ENCODE data around the gene PCNX2. TPM values are rescaled to one million over a fixed set of nuclear protein-coding genes. Genes with fewer than 3 reads are reported as not detected.
A peak's percentile ranks its signal among the peaks of the same experiment; 100 is the strongest.

Gene PCNX2
- total and polyA plus RNA-seq, 2 experiments from 2014 or later: 42.9 to 88.3 TPM

DNA sequence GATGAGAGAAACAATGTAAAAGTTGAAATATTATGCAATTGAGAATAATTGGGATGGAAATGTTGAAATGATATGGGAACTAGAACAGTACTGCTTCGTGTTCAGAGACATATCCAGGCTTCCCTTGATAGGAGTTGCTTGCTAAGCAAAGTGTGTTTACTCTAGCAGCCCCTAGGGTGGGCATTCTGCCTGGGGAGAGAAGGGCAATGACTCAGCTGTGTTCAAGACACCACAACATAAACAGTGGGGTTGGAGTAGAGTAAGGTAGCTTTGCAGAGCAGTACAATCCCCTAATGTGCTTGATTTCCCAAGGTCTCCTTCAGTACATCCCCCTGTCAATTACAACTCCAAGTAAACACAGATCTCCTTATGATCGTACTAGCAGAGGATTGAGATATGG is 4.8 kb upstream of the PCNX2 start:
- no peaks in the 10 kb centered on the region for H4K20me1 ChIP-seq (replicated peaks; ENCODE audit: insufficient read depth)
- no peaks in the 10 kb centered on the region for H3K27me3 ChIP-seq (ENCODE audit: insufficient read depth)
- Mint-ChIP-seq H3K27ac (peak overlapping the region; percentile 38; the same call in 1 of the 2 replicates), H3K9me3 (no peaks in the 10 kb centered on the region), H3K4me3 (no peak overlapping the region), H3K36me3 (ENCODE audit: low read depth) (no peaks in the 10 kb centered on the region; the same call in 1 of the 3 replicates), H3K27me3 (ENCODE audit: insufficient read depth, low read depth, poor library complexity) (peaks cover 2% of the 10 kb centered on the region), H3K4me1 (peaks cover 15% of the 10 kb centered on the region)
- H3K4me3 ChIP-seq: no peak overlapping the region
- H3K4me2 ChIP-seq: no peak overlapping the region
- H2AFZ ChIP-seq: no peak overlapping the region
- ATAC-seq (no peak), DNase-seq (ENCODE audit: low spot score) (peak; percentile 9)
- H3K36me3 ChIP-seq (ENCODE audit: insufficient read depth): no peaks in the 10 kb centered on the region
- peaks cover 14% of the 10 kb centered on the region for H3K79me2 ChIP-seq (replicated peaks; ENCODE audit: insufficient read depth)
- TF ChIP-seq, protein P1, sequence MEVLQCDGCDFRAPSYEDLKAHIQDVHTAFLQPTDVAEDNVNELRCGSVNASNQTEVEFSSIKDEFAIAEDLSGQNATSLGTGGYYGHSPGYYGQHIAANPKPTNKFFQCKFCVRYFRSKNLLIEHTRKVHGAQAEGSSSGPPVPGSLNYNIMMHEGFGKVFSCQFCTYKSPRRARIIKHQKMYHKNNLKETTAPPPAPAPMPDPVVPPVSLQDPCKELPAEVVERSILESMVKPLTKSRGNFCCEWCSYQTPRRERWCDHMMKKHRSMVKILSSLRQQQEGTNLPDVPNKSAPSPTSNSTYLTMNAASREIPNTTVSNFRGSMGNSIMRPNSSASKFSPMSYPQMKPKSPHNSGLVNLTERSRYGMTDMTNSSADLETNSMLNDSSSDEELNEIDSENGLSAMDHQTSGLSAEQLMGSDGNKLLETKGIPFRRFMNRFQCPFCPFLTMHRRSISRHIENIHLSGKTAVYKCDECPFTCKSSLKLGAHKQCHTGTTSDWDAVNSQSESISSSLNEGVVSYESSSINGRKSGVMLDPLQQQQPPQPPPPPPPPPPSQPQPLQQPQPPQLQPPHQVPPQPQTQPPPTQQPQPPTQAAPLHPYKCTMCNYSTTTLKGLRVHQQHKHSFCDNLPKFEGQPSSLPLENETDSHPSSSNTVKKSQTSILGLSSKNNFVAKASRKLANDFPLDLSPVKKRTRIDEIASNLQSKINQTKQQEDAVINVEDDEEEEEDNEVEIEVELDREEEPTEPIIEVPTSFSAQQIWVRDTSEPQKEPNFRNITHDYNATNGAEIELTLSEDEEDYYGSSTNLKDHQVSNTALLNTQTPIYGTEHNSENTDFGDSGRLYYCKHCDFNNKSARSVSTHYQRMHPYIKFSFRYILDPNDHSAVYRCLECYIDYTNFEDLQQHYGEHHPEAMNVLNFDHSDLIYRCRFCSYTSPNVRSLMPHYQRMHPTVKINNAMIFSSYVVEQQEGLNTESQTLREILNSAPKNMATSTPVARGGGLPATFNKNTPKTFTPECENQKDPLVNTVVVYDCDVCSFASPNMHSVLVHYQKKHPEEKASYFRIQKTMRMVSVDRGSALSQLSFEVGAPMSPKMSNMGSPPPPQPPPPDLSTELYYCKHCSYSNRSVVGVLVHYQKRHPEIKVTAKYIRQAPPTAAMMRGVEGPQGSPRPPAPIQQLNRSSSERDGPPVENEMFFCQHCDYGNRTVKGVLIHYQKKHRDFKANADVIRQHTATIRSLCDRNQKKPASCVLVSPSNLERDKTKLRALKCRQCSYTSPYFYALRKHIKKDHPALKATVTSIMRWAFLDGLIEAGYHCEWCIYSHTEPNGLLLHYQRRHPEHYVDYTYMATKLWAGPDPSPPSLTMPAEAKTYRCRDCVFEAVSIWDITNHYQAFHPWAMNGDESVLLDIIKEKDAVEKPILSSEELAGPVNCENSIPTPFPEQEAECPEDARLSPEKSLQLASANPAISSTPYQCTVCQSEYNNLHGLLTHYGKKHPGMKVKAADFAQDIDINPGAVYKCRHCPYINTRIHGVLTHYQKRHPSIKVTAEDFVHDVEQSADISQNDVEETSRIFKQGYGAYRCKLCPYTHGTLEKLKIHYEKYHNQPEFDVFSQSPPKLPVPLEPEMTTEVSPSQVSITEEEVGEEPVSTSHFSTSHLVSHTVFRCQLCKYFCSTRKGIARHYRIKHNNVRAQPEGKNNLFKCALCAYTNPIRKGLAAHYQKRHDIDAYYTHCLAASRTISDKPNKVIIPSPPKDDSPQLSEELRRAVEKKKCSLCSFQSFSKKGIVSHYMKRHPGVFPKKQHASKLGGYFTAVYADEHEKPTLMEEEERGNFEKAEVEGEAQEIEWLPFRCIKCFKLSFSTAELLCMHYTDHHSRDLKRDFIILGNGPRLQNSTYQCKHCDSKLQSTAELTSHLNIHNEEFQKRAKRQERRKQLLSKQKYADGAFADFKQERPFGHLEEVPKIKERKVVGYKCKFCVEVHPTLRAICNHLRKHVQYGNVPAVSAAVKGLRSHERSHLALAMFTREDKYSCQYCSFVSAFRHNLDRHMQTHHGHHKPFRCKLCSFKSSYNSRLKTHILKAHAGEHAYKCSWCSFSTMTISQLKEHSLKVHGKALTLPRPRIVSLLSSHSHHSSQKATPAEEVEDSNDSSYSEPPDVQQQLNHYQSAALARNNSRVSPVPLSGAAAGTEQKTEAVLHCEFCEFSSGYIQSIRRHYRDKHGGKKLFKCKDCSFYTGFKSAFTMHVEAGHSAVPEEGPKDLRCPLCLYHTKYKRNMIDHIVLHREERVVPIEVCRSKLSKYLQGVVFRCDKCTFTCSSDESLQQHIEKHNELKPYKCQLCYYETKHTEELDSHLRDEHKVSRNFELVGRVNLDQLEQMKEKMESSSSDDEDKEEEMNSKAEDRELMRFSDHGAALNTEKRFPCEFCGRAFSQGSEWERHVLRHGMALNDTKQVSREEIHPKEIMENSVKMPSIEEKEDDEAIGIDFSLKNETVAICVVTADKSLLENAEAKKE (CRISPR knock-in tag; IDR thresholded peaks at IDR 0.05): no peak
- TF ChIP-seq ZNF114 (CRISPR knock-in tag; IDR thresholded peaks at IDR 0.05): no peak
- TF ChIP-seq STAT1 (IDR thresholded peaks at IDR 0.05; ENCODE audit: unreplicated experiment): no peak
- TF ChIP-seq, protein P2, sequence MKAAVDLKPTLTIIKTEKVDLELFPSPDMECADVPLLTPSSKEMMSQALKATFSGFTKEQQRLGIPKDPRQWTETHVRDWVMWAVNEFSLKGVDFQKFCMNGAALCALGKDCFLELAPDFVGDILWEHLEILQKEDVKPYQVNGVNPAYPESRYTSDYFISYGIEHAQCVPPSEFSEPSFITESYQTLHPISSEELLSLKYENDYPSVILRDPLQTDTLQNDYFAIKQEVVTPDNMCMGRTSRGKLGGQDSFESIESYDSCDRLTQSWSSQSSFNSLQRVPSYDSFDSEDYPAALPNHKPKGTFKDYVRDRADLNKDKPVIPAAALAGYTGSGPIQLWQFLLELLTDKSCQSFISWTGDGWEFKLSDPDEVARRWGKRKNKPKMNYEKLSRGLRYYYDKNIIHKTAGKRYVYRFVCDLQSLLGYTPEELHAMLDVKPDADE (IDR thresholded peaks at IDR 0.05): no peak
- no peak for TF ChIP-seq JUNB (IDR thresholded peaks at IDR 0.05; ENCODE audit: unreplicated experiment)
- TF ChIP-seq, protein P3, sequence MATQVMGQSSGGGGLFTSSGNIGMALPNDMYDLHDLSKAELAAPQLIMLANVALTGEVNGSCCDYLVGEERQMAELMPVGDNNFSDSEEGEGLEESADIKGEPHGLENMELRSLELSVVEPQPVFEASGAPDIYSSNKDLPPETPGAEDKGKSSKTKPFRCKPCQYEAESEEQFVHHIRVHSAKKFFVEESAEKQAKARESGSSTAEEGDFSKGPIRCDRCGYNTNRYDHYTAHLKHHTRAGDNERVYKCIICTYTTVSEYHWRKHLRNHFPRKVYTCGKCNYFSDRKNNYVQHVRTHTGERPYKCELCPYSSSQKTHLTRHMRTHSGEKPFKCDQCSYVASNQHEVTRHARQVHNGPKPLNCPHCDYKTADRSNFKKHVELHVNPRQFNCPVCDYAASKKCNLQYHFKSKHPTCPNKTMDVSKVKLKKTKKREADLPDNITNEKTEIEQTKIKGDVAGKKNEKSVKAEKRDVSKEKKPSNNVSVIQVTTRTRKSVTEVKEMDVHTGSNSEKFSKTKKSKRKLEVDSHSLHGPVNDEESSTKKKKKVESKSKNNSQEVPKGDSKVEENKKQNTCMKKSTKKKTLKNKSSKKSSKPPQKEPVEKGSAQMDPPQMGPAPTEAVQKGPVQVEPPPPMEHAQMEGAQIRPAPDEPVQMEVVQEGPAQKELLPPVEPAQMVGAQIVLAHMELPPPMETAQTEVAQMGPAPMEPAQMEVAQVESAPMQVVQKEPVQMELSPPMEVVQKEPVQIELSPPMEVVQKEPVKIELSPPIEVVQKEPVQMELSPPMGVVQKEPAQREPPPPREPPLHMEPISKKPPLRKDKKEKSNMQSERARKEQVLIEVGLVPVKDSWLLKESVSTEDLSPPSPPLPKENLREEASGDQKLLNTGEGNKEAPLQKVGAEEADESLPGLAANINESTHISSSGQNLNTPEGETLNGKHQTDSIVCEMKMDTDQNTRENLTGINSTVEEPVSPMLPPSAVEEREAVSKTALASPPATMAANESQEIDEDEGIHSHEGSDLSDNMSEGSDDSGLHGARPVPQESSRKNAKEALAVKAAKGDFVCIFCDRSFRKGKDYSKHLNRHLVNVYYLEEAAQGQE (IDR thresholded peaks at IDR 0.05; ENCODE audit: unreplicated experiment): no peak
- H3K27ac ChIP-seq (ENCODE audit: low read depth): no peak overlapping the region
- no peaks in the 10 kb centered on the region for H3K9me2 ChIP-seq (ENCODE audit: insufficient read depth)
- no peaks in the 10 kb centered on the region for H3F3A ChIP-seq (replicated peaks; ENCODE audit: low read depth)
- H3K4me1 ChIP-seq (ENCODE audit: insufficient read depth): peaks cover 18% of the 10 kb centered on the region
